ENCODE data around the gene CCNDBP1.

The CCNDBP1 gene

DNA sequence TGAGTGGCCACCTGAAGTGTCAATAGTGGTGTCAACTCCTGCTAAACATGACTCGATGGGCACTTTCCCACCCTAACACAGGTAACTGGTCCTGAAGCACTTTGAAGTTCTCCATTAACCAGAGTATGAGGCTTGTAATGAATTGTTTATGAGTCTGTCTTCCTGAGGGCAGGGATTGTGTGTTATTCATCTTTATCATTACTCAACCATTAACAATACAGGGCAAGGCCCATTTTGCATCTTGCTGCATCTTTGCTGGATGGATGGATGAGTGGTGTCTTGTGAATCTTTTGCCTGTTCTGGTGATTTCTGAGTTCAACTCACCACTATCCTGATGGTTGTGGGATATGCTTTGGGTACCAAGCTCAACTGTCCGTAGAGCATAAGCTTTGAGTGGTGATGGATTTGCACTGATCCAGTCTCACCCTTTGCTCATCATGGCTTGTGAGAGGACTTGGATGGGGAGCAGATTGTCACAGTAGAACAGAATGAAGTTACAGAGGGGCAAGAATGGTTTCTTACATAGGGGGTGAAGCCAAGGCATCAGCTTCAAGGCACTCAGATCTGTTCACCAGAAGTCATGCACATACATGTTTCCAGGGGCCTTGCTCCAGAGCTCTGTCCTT is 57.9 kb downstream of the CCNDBP1 start:
- in situ Hi-C loops (cut with HindIII; ENCODE audit: low pct_ligation_motif_present, low sequenced_read_pairs): no loop called here
- Histone ChIP-seq H3K27me3 (replicated peaks) (peaks cover 17% of the 10 kb centered on the region), H3K27ac (no peak overlapping the region), H3K4me3 (ENCODE audit: low read depth, low read length) (no peak overlapping the region), H3K36me3 (replicated peaks) (no peaks in the 10 kb centered on the region)
- TF ChIP-seq, protein P1, sequence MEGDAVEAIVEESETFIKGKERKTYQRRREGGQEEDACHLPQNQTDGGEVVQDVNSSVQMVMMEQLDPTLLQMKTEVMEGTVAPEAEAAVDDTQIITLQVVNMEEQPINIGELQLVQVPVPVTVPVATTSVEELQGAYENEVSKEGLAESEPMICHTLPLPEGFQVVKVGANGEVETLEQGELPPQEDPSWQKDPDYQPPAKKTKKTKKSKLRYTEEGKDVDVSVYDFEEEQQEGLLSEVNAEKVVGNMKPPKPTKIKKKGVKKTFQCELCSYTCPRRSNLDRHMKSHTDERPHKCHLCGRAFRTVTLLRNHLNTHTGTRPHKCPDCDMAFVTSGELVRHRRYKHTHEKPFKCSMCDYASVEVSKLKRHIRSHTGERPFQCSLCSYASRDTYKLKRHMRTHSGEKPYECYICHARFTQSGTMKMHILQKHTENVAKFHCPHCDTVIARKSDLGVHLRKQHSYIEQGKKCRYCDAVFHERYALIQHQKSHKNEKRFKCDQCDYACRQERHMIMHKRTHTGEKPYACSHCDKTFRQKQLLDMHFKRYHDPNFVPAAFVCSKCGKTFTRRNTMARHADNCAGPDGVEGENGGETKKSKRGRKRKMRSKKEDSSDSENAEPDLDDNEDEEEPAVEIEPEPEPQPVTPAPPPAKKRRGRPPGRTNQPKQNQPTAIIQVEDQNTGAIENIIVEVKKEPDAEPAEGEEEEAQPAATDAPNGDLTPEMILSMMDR (IDR thresholded peaks at IDR 0.05; ENCODE audit: low read depth, low read length, missing control alignments): no peak
- DNase-seq: no peak

DNA sequence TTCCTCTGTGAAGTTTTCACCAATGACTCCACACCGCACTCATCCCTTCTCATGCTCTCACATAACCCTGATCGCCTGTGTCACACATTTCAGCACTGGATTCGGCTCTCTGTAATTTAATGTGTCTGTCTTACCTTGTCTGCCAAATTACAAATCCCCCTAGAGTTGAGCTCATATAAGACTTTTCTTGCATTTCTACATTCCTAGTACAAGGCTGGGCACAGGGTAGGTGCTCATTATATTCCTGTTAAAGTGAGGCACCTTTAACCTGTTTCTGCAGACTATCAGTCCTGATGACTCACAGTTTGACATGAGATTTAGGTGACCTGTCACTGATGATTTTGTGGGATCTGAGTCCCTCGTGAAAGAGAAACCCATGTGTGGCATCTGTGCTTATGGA is 58.9 kb downstream of the CCNDBP1 start:
- Histone ChIP-seq H3K27me3 (replicated peaks) (peaks cover 15% of the 10 kb centered on the region), H3K27ac (no peak overlapping the region), H3K4me3 (ENCODE audit: low read depth, low read length) (no peak overlapping the region), H3K36me3 (replicated peaks) (no peaks in the 10 kb centered on the region)
- no peak for DNase-seq
- in situ Hi-C loops (cut with HindIII; ENCODE audit: low pct_ligation_motif_present, low sequenced_read_pairs): no loop called here
- TF ChIP-seq, protein P1 (IDR thresholded peaks at IDR 0.05; ENCODE audit: low read depth, low read length, missing control alignments): no peak

DNA sequence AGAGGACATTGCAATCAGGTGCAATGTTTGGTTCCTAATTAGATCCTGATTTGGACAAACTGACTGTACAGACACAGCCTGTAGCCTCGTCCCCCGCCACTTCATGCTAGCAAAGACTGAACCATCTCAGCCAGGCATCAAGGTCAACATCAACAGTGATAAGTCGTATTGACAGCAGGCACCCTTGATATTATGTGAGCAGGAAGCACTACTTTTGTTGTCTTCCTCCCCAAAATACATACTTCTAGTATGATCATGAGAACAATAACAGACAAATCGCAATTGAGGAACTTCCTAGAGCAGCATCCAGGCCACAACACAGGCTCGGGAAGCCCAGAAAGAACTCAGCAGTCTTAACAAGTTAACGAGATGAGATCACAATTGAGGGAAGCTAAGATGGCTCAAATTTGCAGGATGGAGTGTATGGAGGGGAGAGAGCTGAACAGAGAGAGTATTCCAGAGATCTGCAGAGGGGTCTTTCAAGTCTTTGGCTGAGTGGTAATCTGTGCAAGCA is 61.1 kb downstream of the CCNDBP1 start:
- TF ChIP-seq, protein P1 (IDR thresholded peaks at IDR 0.05; ENCODE audit: low read depth, low read length, missing control alignments): no peak
- H3K4me3 ChIP-seq (ENCODE audit: low read depth, low read length): no peak overlapping the region
- H3K27me3 ChIP-seq (replicated peaks): peaks cover 14% of the 10 kb centered on the region
- H3K36me3 ChIP-seq (replicated peaks): no peaks in the 10 kb centered on the region
- DNase-seq: no peak
- in situ Hi-C loops (cut with HindIII; ENCODE audit: low pct_ligation_motif_present, low sequenced_read_pairs): no loop called here
- H3K27ac ChIP-seq: no peak overlapping the region
